PC-3 (cell line): ENCODE results near the gene AUTS2. TPM values are rescaled to one million over a fixed set of nuclear protein-coding genes. Genes with fewer than 3 reads are reported as not detected.

Source experiments
- ATAC-seq: fragments of 200-7000 bp; cut with Tn5 transposase; 2 replicates; pipeline ENCODE4 v1.9.1; 2020; ENCODE audit warnings: mild to moderate bottlenecking, moderate library complexity
- BruUV-seq: library from RNA; stranded (reverse); fragments of 400-500 nt; replicated peaks from 2 replicates; lab custom pipeline; 2021; lab: Mats Ljungman, UMichigan
- CTCF ChIA-PET: fragments of 300-600 bp; sonication (Branson Sonifier 250); formaldehyde crosslinking; loops from one replicate; lab custom pipeline; 2022; ENCODE audit warnings: antibody characterized with exemption; lab: Charles Lee
- POLR2A ChIA-PET: fragments of 300-600 bp; sonication (Branson Sonifier 250); formaldehyde crosslinking; loops from one replicate; lab custom pipeline; 2022; ENCODE audit warnings: antibody characterized with exemption; ENCODE audit not compliant: unreplicated experiment; lab: Charles Lee
- DNase-seq: peaks from one replicate; pipeline ENCODE4 v3.0.0-alpha.2; 2015
- H2AFZ ChIP-seq: fragments of 300-600 bp; sonication (generic); 2 replicates; pipeline ENCODE4 v1.6.0; 2016; ENCODE audit warnings: antibody characterized with exemption, low read length
- H3F3A ChIP-seq: fragments of 300-600 bp; sonication (generic); one replicate; pipeline ENCODE4 v1.6.0; 2017; ENCODE audit warnings: antibody characterized with exemption, low read length, control low read depth, mild to moderate bottlenecking; ENCODE audit not compliant: unreplicated experiment
- H3K27ac ChIP-seq: fragments of 300-600 bp; sonication (generic); 2 replicates; pipeline ENCODE4 v1.5.1; 2016; ENCODE audit warnings: mild to moderate bottlenecking, low read length
- H3K27me3 ChIP-seq: fragments of 300-600 bp; sonication (generic); 2 replicates; pipeline ENCODE4 v1.6.1; 2016; ENCODE audit warnings: low read length, mixed read lengths
- H3K36me3 ChIP-seq: fragments of 300-600 bp; sonication (generic); 2 replicates; pipeline ENCODE4 v1.6.1; 2016; ENCODE audit warnings: low read depth, mixed run types, low read length, mixed read lengths
- H3K4me1 ChIP-seq: fragments of 300-600 bp; sonication (generic); 2 replicates; pipeline ENCODE4 v1.5.1; 2016; ENCODE audit warnings: low read length; ENCODE audit not compliant: insufficient read depth
- H3K4me2 ChIP-seq: fragments of 300-600 bp; sonication (generic); 2 replicates; pipeline ENCODE4 v1.6.0; 2016; ENCODE audit warnings: low read length
- H3K4me3 ChIP-seq: fragments of 300-600 bp; sonication (generic); 2 replicates; pipeline ENCODE4 v1.5.1; 2016; ENCODE audit warnings: mild to moderate bottlenecking, low read length, mixed read lengths
- H3K79me2 ChIP-seq: fragments of 300-600 bp; sonication (generic); 2 replicates; pipeline ENCODE4 v1.6.1; 2017; ENCODE audit warnings: low read length, mixed read lengths
- H3K9ac ChIP-seq: fragments of 300-600 bp; sonication (generic); 2 replicates; pipeline ENCODE4 v1.6.0; 2016; ENCODE audit warnings: mild to moderate bottlenecking, low read length
- H3K9me2 ChIP-seq: fragments of 300-600 bp; sonication (generic); replicated peaks from 2 replicates; pipeline ENCODE4 v1.6.1; 2016; ENCODE audit warnings: mixed run types, low read length, mixed read lengths
- H3K9me3 ChIP-seq: fragments of 300-600 bp; sonication (generic); 2 replicates; pipeline ENCODE4 v1.6.1; 2016; ENCODE audit warnings: low read length, mixed read lengths
- H4K20me1 ChIP-seq: fragments of 300-600 bp; sonication (generic); 2 replicates; pipeline ENCODE4 v1.6.1; 2016; ENCODE audit warnings: low read length, mixed read lengths
- CTCF ChIP-seq: fragments of 300-600 bp; sonication (generic); conservative IDR thresholded peaks from 2 replicates; pipeline ENCODE4 v1.5.1; 2017; ENCODE audit warnings: antibody characterized with exemption, low read depth, mild to moderate bottlenecking, low read length
- EZH2 ChIP-seq: fragments of 300-600 bp; sonication (generic); IDR thresholded peaks from one replicate; pipeline ENCODE4 v1.6.1; 2017; ENCODE audit warnings: antibody characterized with exemption, mild to moderate bottlenecking, low read length; ENCODE audit not compliant: unreplicated experiment
- EZH2phosphoT487 ChIP-seq: fragments of 300-600 bp; sonication (generic); IDR thresholded peaks from 2 replicates; pipeline ENCODE4 v1.6.1; 2018; ENCODE audit warnings: mild to moderate bottlenecking, antibody characterized with exemption, low read length, borderline replicate concordance
- intact Hi-C: fragments of 100-400 bp; cut with micrococcal nuclease; formaldehyde crosslinking; loops from 2 replicates; pipeline ENCODE4 v1.9.0; 2023
- total RNA-seq: library from RNA; depleted of rRNA; stranded (reverse); fragments of >200 nt; gene quantifications from 2 replicates; pipeline ENCODE4 v1.2.3, GENCODE V29; 2014

Gene AUTS2
- total RNA-seq, 1 experiment from 2014 or later, result not detected

- Histone ChIP-seq H3K79me2 (no peaks in the 10 kb centered on the region), H2AFZ (no peak overlapping the region), H3K4me2 (no peak overlapping the region), H3K9me3 (no peaks in the 10 kb centered on the region), H3K4me3 (no peak overlapping the region), H3F3A (no peaks in the 10 kb centered on the region), H3K27ac (no peak overlapping the region), H3K9me2 (no peaks in the 10 kb centered on the region), H3K36me3 (no peaks in the 10 kb centered on the region), H4K20me1 (no peaks in the 10 kb centered on the region), H3K4me1 (no peaks in the 10 kb centered on the region), H3K27me3 (no peaks in the 10 kb centered on the region), H3K9ac (no peak overlapping the region)
- ATAC-seq, result no peak
- no TSS peak for BruUV-seq
- CTCF ChIA-PET, result no interaction called here
- POLR2A ChIA-PET, result no interaction called here
- no peak for TF ChIP-seq EZH2
- no peak for DNase-seq
- intact Hi-C loops, result no loop called here
Measured at GRCh38 chr7:70352906-70353305, 754.6 kb downstream of the AUTS2 start.

GRCh38 chr7:70353330-70353945, 755.2 kb downstream of the AUTS2 start:
- Histone ChIP-seq H2AFZ (no peak overlapping the region), H3K4me3 (no peak overlapping the region), H3K9me3 (no peaks in the 10 kb centered on the region), H3K27me3 (no peaks in the 10 kb centered on the region), H3K9ac (no peak overlapping the region), H3K27ac (no peak overlapping the region), H3K79me2 (no peaks in the 10 kb centered on the region), H3K9me2 (no peaks in the 10 kb centered on the region), H3K4me2 (no peak overlapping the region), H3F3A (no peaks in the 10 kb centered on the region), H4K20me1 (no peaks in the 10 kb centered on the region), H3K36me3 (no peaks in the 10 kb centered on the region), H3K4me1 (no peaks in the 10 kb centered on the region)
- no peak for ATAC-seq
- CTCF ChIA-PET, result no interaction called here
- POLR2A ChIA-PET, result no interaction called here
- no peak for DNase-seq
- TF ChIP-seq EZH2phosphoT487 (no peak), EZH2 (no peak), CTCF (no peak)
- intact Hi-C loops, result no loop called here
- BruUV-seq, result no TSS peak

- ChIA-PET POLR2A (no interaction called here), CTCF (no interaction called here)
- no peak for TF ChIP-seq EZH2phosphoT487
- TF ChIP-seq EZH2, result no peak
- TF ChIP-seq CTCF, result no peak
- Histone ChIP-seq H3K4me3 (no peak overlapping the region), H3K27me3 (no peaks in the 10 kb centered on the region), H3K9me3 (no peaks in the 10 kb centered on the region), H3F3A (no peaks in the 10 kb centered on the region), H3K4me1 (no peaks in the 10 kb centered on the region), H3K79me2 (no peaks in the 10 kb centered on the region), H4K20me1 (no peaks in the 10 kb centered on the region), H3K4me2 (no peak overlapping the region), H3K36me3 (no peaks in the 10 kb centered on the region), H3K27ac (no peak overlapping the region), H3K9ac (no peak overlapping the region), H2AFZ (no peak overlapping the region), H3K9me2 (no peaks in the 10 kb centered on the region)
- no TSS peak for BruUV-seq
- DNase-seq (no peak), ATAC-seq (no peak)
- intact Hi-C loops, result no loop called here
Measured at GRCh38 chr7:70353946-70354335, 755.7 kb downstream of the AUTS2 start.
